ENCODE measurements around the gene SETD4. TPM values are rescaled to one million over a fixed set of nuclear protein-coding genes. Genes with fewer than 3 reads are reported as not detected.

SETD4 gene
- total RNA-seq, 1 experiment from 2014 or later = 22.7 TPM

DNA sequence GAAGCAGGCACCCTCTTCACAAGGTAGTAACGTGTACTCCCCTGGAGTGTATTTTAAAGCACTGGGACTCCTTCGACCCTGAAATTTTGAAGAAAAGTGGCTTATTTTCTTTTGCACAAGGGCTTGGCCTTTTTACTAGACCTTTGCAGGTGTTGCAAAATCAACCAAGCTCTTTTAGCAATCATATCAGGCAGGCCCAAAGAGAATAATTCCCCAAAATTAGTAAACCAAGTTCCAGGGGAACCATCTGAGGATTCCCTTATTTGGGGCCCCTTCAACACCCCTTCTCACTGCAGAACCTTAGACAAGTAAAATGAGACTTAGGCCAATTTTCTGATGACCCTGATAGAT, 37.8 kb upstream of the SETD4 start:
- no TSS peak for BruUV-seq (replicated peaks)
- Histone ChIP-seq H3K27me3 (ENCODE audit: insufficient read depth, low read length) (no peaks in the 10 kb centered on the region), H4K20me1 (ENCODE audit: insufficient read depth) (no peaks in the 10 kb centered on the region), H3K4me3 (replicated peaks in 1 of 2; ENCODE audit: low read depth in 1 of 2, low read length in 2 of 2) (no peak overlapping the region), H3K9ac (ENCODE audit: low read length) (no peak overlapping the region), H3K9me3 (ENCODE audit: control insufficient read depth in 1 of 2, insufficient read depth in 1 of 2, low read depth in 1 of 2, low read length in 2 of 2) (peaks cover 8 to 10% of the 10 kb centered on the region in 2 experiments; a peak in 2 of 4 replicates), H3K4me2 (ENCODE audit: low read length) (no peak overlapping the region), H3K79me2 (ENCODE audit: insufficient read depth, low read length) (no peaks in the 10 kb centered on the region), H3K9me2 (ENCODE audit: insufficient read depth) (no peaks in the 10 kb centered on the region), H3K36me3 (ENCODE audit: control insufficient read depth in 1 of 2, insufficient read depth in 2 of 2, low read length in 2 of 2) (no peaks in the 10 kb centered on the region), H3K27ac (ENCODE audit: low read depth, low read length) (no peak overlapping the region), H2AFZ (ENCODE audit: low read depth, low read length, poor library complexity, severe bottlenecking) (no peak overlapping the region), H3K4me1 (ENCODE audit: control insufficient read depth in 1 of 2, insufficient read depth in 2 of 2, low read length in 2 of 2) (peaks cover 0 to 5% of the 10 kb centered on the region in 2 experiments; a peak in 1 of 4 replicates)
- intact Hi-C loops (cut with micrococcal nuclease) = no loop called here
- CTCF ChIA-PET = no interaction called here
- no peak for TF ChIP-seq CBX3 (IDR thresholded peaks at IDR 0.05; ENCODE audit: low read depth)
- TF ChIP-seq, protein P1, sequence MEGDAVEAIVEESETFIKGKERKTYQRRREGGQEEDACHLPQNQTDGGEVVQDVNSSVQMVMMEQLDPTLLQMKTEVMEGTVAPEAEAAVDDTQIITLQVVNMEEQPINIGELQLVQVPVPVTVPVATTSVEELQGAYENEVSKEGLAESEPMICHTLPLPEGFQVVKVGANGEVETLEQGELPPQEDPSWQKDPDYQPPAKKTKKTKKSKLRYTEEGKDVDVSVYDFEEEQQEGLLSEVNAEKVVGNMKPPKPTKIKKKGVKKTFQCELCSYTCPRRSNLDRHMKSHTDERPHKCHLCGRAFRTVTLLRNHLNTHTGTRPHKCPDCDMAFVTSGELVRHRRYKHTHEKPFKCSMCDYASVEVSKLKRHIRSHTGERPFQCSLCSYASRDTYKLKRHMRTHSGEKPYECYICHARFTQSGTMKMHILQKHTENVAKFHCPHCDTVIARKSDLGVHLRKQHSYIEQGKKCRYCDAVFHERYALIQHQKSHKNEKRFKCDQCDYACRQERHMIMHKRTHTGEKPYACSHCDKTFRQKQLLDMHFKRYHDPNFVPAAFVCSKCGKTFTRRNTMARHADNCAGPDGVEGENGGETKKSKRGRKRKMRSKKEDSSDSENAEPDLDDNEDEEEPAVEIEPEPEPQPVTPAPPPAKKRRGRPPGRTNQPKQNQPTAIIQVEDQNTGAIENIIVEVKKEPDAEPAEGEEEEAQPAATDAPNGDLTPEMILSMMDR (IDR thresholded peaks at IDR 0.05 in 2 of 3, conservative IDR thresholded peaks at IDR 0.05 in 1 of 3; ENCODE audit: borderline replicate concordance in 1 of 3, insufficient read depth in 1 of 3, low read depth in 2 of 3, low read length in 2 of 3) = no peak
- TF ChIP-seq SRF (IDR thresholded peaks at IDR 0.05; ENCODE audit: low read depth) = no peak
- no peak for TF ChIP-seq ZNF274 (IDR thresholded peaks at IDR 0.05; ENCODE audit: low read depth, low read length)
- no peak for TF ChIP-seq EGR1 (IDR thresholded peaks at IDR 0.05; ENCODE audit: low read depth)
- TF ChIP-seq SP1 (IDR thresholded peaks at IDR 0.05; ENCODE audit: low read depth) = no peak
- TF ChIP-seq EZH2phosphoT487 (IDR thresholded peaks at IDR 0.05; ENCODE audit: borderline replicate concordance) = no peak
- TF ChIP-seq, protein P2, sequence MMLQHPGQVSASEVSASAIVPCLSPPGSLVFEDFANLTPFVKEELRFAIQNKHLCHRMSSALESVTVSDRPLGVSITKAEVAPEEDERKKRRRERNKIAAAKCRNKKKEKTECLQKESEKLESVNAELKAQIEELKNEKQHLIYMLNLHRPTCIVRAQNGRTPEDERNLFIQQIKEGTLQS (IDR thresholded peaks at IDR 0.05) = no peak
- ATAC-seq (no peak), DNase-seq (ENCODE audit: low read depth, low spot score) (no peak)
- POLR2A ChIA-PET = no interaction called here
- RAD21 ChIA-PET (ENCODE audit: low non-redundant PET in 1 of 2, low total read pairs in 2 of 2, uncharacterized antibody in 2 of 2, unreplicated experiment in 2 of 2) = no interaction called here
